Lower leg skin (tissue), 3 donors: ENCODE data around the gene AFTPH.

Experiments
- CTCF ChIP-seq, 3 donors: fragments of 450-650 bp; IDR thresholded peaks; one replicate each; pipeline ENCODE4 v1.5.1; 2016; ENCODE audit warnings: antibody characterized with exemption in 3 of 3, mild to moderate bottlenecking in 3 of 3, moderate library complexity in 2 of 3
- POLR2A ChIP-seq, 2 donors: fragments of 450-650 bp; IDR thresholded peaks; one replicate each; pipeline ENCODE4 v1.6.1; 2016 to 2017; ENCODE audit warnings: antibody characterized with exemption in 2 of 2, mild to moderate bottlenecking in 1 of 2, moderate library complexity in 1 of 2

DNA sequence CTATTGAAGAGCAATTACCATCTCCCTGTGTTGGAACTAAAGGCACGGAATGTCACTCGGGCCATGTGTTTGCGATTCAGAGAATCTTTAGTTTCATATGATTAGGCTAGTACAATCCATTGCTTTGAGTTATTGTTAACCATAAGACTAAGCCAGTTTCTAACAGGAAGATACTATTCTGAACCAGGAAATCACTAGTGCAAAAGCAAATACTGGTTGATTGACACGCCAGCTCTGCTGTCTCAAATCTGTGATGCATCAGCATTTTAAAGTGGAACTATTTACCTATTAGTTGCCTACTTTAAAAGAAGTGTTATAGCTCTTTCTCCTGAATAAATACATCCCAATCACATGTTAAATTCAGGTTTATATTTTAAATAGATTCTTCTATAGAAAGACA lies 61.9 kb downstream of the AFTPH start:
- TF ChIP-seq CTCF (IDR thresholded peaks at IDR 0.05), result no peak
- no peak for TF ChIP-seq POLR2A (IDR thresholded peaks at IDR 0.05)
